Heart left ventricle (tissue), 16 donors: Measurements from ENCODE around the gene KCNJ6. TPM values are rescaled to one million over a fixed set of nuclear protein-coding genes. Genes with fewer than 3 reads are reported as not detected.

Experiments used
- ATAC-seq, 4 donors: fragments of 200-7000 bp; cut with Tn5 transposase; one replicate each; pipeline ENCODE4 v1.9.1; 2020 to 2022; ENCODE audit warnings: moderate library complexity in 4 of 4, mild to moderate bottlenecking in 3 of 4, moderate number of reproducible peaks in 1 of 4
- DNase-seq, 5 donors: peaks; one replicate each; pipeline ENCODE4 v3.0.0-alpha.2; 2020
- H3K27ac ChIP-seq, 12 donors: fragments of 200-600 bp; sonication (generic) in 4 of 12; one replicate each; pipeline versions ENCODE4 v1.5.0 to v1.8.0; 2016 to 2022; ENCODE audit warnings: mild to moderate bottlenecking in 2 of 12
- H3K27me3 ChIP-seq, 9 donors: fragments of 200-600 bp; sonication (generic) in 2 of 9; one replicate each; pipeline versions ENCODE4 v1.5.1 to v1.8.0; 2016 to 2022; ENCODE audit warnings: mild to moderate bottlenecking in 3 of 9
- H3K36me3 ChIP-seq, 9 donors: fragments of 200-600 bp; sonication (generic) in 2 of 9; one replicate each; pipeline versions ENCODE4 v1.5.0 to v1.8.0; 2018 to 2022; ENCODE audit warnings: mild to moderate bottlenecking in 2 of 9
- H3K4me1 ChIP-seq, 12 donors: fragments of 200-600 bp; sonication (generic) in 4 of 12; one replicate each; pipeline versions ENCODE4 v1.5.0 to v1.8.0; 2016 to 2022; ENCODE audit warnings: mild to moderate bottlenecking in 3 of 12
- H3K4me3 ChIP-seq, 12 donors: fragments of 200-600 bp; sonication (generic) in 4 of 12; one replicate each; pipeline versions ENCODE4 v1.5.0 to v1.8.0; 2017 to 2022; ENCODE audit warnings: mild to moderate bottlenecking in 9 of 12, moderate library complexity in 4 of 12
- H3K9me3 ChIP-seq, 12 donors: fragments of 200-600 bp; sonication (generic) in 4 of 12; one replicate each; pipeline versions ENCODE4 v1.5.0 to v1.8.0; 2016 to 2022; ENCODE audit warnings: mild to moderate bottlenecking in 1 of 12
- CTCF ChIP-seq, 12 donors: fragments of 200-600 bp; sonication (generic) in 4 of 12; IDR thresholded peaks; one replicate each; pipeline versions ENCODE4 v1.5.0 to v1.8.0; 2018 to 2022; ENCODE audit warnings: antibody characterized with exemption in 12 of 12, mild to moderate bottlenecking in 5 of 12
- POLR2A ChIP-seq, 2 donors: fragments of 450-650 bp; IDR thresholded peaks; one replicate each; pipeline ENCODE4 v1.6.1; 2017; ENCODE audit warnings: antibody characterized with exemption in 2 of 2, mild to moderate bottlenecking in 2 of 2, moderate library complexity in 2 of 2
- WGBS, 4 donors: extraction: QIAGEN DNeasy Blood & Tissue Kit in 2 of 4; methylation state at CpG; one replicate each; pipeline versions ENCODE4 v1.1.5 to v1.1.7; 2013 to 2018; 5-methylcytosine and 5-hydroxymethylcytosine counted together
- intact Hi-C, 10 donors: fragments of 100-400 bp; cut with DNase I; formaldehyde crosslinking; loops; one replicate each; pipeline versions ENCODE4 v1.11.1 to v1.14.2; 2022
- polyA plus RNA-seq, 2 donors: library from polyadenylated mRNA; stranded (reverse); fragments of 200-250 nt; gene quantifications; one replicate each; pipeline ENCODE4 v1.2.3, GENCODE V29; 2013
- total RNA-seq, 9 donors: library from RNA; depleted of rRNA in 2 of 9; stranded (reverse); fragments of >200 nt in 2 of 9; fragmentation: NEBNext Ultra II Directional in 3 of 9; extraction: Animal tissue kit (Norgen Biotek cat#: 25700) in 3 of 9; gene quantifications; one replicate each; pipeline versions ENCODE4 v1.1.0 to v1.2.4, GENCODE V29; 2016 to 2023
- donor health status: ischemic (EF 13 %, LVEDD 7.1; RV severe dilation, severe dysfunction).
- donor health status: healthy with polysubstance abuse.
- donor health status: DM: no; HTN: yes; CAD: no.
- donor health status: DM: no; HTN: no; CAD: no.
- donor health status: ischemic (EF 25% LVEDD 6.9; RV normal size, moderate dysfunction).
- donor health status: ischemic (EF 25% LVEDD 5.7; RV mildly dilated, moderate dysfunction).
- donor health status: healthy.
- donor health status: DM: yes; HTN: yes; CAD: no.
- donor health status: ischemic (EF 35%, LVEDD 5.7; RV mildly dilated, moderate dysfunction).
- donor health status: nonischemic (EF 11% LVEDD 7.7; RV severe dilation, severe dysfunction).
- donor health status: DM: yes; HTN: yes; CAD: no.
- donor health status: PGD.
- donor health status: ischemic (EF 29% LVEDD 5.4; RV normal size, mild dysfunction).
- donor health status: nonischemic (EF 23%, LVEDD 6.1; RV moderate dilation, normal function).

KCNJ6 gene
- total and polyA plus RNA-seq, 11 donors = not detected

GRCh38 chr21:37587203-37587602 is 329.1 kb downstream of the KCNJ6 start:
- WGBS, 4 donors = 96 to 100% (median 99%) methylated on average over 4 of the region's 4 CpGs
- H3K27me3 ChIP-seq = no peaks in the 10 kb centered on the region
- ATAC-seq (no peak), DNase-seq (no peak)
- H3K27ac ChIP-seq = no peak overlapping the region
- no peak overlapping the region for H3K4me3 ChIP-seq
- peaks cover 0 to 4% (median 0%) of the 10 kb centered on the region in 12 donors for H3K4me1 ChIP-seq
- intact Hi-C loops = loop anchor here in 3 of 10 donors (10.0 kb wide), 2 partner anchors 362 to 422 kb away; no protein-coding TSS in a partner anchor
- no peak for TF ChIP-seq POLR2A (IDR thresholded peaks at IDR 0.05)
- no peak for TF ChIP-seq CTCF (IDR thresholded peaks at IDR 0.05)
- H3K36me3 ChIP-seq = no peaks in the 10 kb centered on the region
- H3K9me3 ChIP-seq = no peaks in the 10 kb centered on the region

GRCh38 chr21:37582590-37582989 is 333.7 kb downstream of the KCNJ6 start:
- peak; percentile 30 to 74 (median 64) for TF ChIP-seq CTCF (IDR thresholded peaks at IDR 0.05)
- TF ChIP-seq POLR2A (IDR thresholded peaks at IDR 0.05) = no peak

GRCh38 chr21:37580666-37581065 is 335.6 kb downstream of the KCNJ6 start:
- Histone ChIP-seq H3K9me3 (peaks cover 0 to 23% (median 12%) of the 10 kb centered on the region in 12 donors), H3K27ac (no peak overlapping the region), H3K36me3 (no peaks in the 10 kb centered on the region), H3K4me1 (peaks cover 0 to 4% (median 0%) of the 10 kb centered on the region in 12 donors), H3K4me3 (no peak overlapping the region), H3K27me3 (no peaks in the 10 kb centered on the region)
- 50 to 72% (median 54%) methylated on average over 3 of the region's 3 CpGs for WGBS, 4 donors
- DNase-seq (no peak), ATAC-seq (peak in 1 of 4 donors; percentile 44)
- TF ChIP-seq CTCF (IDR thresholded peaks at IDR 0.05) (no peak), POLR2A (IDR thresholded peaks at IDR 0.05) (no peak)
- intact Hi-C loops = loop anchor here in 5 of 10 donors (5.0 to 10.0 kb wide), 5 partner anchors 83 to 416 kb away; no protein-coding TSS in a partner anchor

More at GRCh38 chr21:37582590-37582989, 333.7 kb downstream of the KCNJ6 start:
- H3K36me3 ChIP-seq = no peaks in the 10 kb centered on the region
- intact Hi-C loops = loop anchor here in 5 of 10 donors (5.0 to 10.0 kb wide), 5 partner anchors 85 to 418 kb away; no protein-coding TSS in a partner anchor
- no peak overlapping the region for H3K4me3 ChIP-seq
- peak; percentile 47 to 85 (median 74) for ATAC-seq
- 36 to 66% (median 46%) methylated on average over 5 of the region's 5 CpGs for WGBS, 4 donors
- H3K27ac ChIP-seq = no peak overlapping the region
- DNase-seq = no peak
- H3K4me1 ChIP-seq = peaks cover 0 to 4% (median 0%) of the 10 kb centered on the region in 12 donors
- H3K27me3 ChIP-seq = no peaks in the 10 kb centered on the region
- peaks cover 0 to 22% (median 12%) of the 10 kb centered on the region in 12 donors for H3K9me3 ChIP-seq

GRCh38 chr21:37579356-37579755 is 336.9 kb downstream of the KCNJ6 start:
- Histone ChIP-seq H3K36me3 (no peaks in the 10 kb centered on the region), H3K4me3 (no peak overlapping the region), H3K27me3 (no peaks in the 10 kb centered on the region), H3K27ac (no peak overlapping the region), H3K9me3 (peaks cover 0 to 23% (median 12%) of the 10 kb centered on the region in 12 donors), H3K4me1 (peaks cover 0 to 4% (median 0%) of the 10 kb centered on the region in 12 donors)
- WGBS, 4 donors = 80 to 87% (median 84%) methylated on average over 1 of the region's 1 CpG
- intact Hi-C loops = no loop called here
- TF ChIP-seq CTCF (IDR thresholded peaks at IDR 0.05) (no peak), POLR2A (IDR thresholded peaks at IDR 0.05) (no peak)
- no peak for ATAC-seq
- DNase-seq = no peak
